IMR-90 (cell line): ENCODE results near the gene GGA3. TPM values are rescaled to one million over a fixed set of nuclear protein-coding genes. Genes with fewer than 3 reads are reported as not detected.
A peak's percentile ranks its signal among the peaks of the same experiment; 100 is the strongest.

Experiments used
- ATAC-seq: fragments of 200-7000 bp; cut with Tn5 transposase; 2 replicates; pipeline ENCODE4 v1.9.1; 2020; ENCODE audit warnings: low read depth, mild to moderate bottlenecking, moderate library complexity
- BruUV-seq: library from RNA; stranded (reverse); fragments of 400-500 nt; replicated peaks from 2 replicates; lab custom pipeline; 2021; lab: Mats Ljungman, UMichigan
- CTCF ChIA-PET: fragments of 300-600 bp; formaldehyde crosslinking; extraction: SDS; loops from one replicate; lab custom pipeline; 2021; ENCODE audit warnings: antibody characterized with exemption; lab: Yijun Ruan, JAX
- POLR2A ChIA-PET: fragments of 300-600 bp; sonication (Branson Sonifier 250); formaldehyde crosslinking; loops from one replicate; lab custom pipeline; 2022; ENCODE audit warnings: antibody characterized with exemption; ENCODE audit not compliant: unreplicated experiment; lab: Charles Lee
- DNase-seq: peaks from one replicate; pipeline ENCODE4 v3.0.0; 2013
- H2AFZ ChIP-seq: replicated peaks from 2 replicates; pipeline ENCODE3; 2013; ENCODE audit warnings: low read length, mild to moderate bottlenecking; ENCODE audit not compliant: poor library complexity
- H2AK5ac ChIP-seq: 2 replicates; pipeline ENCODE4 v1.6.1; 2013; ENCODE audit warnings: low read depth, low read length, inconsistent platforms
- H2AK9ac ChIP-seq: replicated peaks from 2 replicates; pipeline ENCODE3; 2013; ENCODE audit warnings: mild to moderate bottlenecking, low read depth, low read length, moderate library complexity; ENCODE audit not compliant: poor library complexity
- H2BK120ac ChIP-seq: 2 replicates; pipeline ENCODE4 v1.6.1; 2013; ENCODE audit warnings: low read depth, low read length, inconsistent platforms
- H2BK15ac ChIP-seq: 3 replicates; pipeline ENCODE4 v1.6.1; 2013; ENCODE audit warnings: low read depth, low read length, inconsistent platforms
- H2BK20ac ChIP-seq: 2 replicates; pipeline ENCODE4 v1.6.1; 2013; ENCODE audit warnings: low read depth, mild to moderate bottlenecking, inconsistent platforms, low read length, moderate library complexity
- H2BK5ac ChIP-seq: 2 replicates; pipeline ENCODE4 v1.6.1; 2013; ENCODE audit warnings: mild to moderate bottlenecking, low read depth, low read length, inconsistent platforms; ENCODE audit not compliant: poor library complexity, severe bottlenecking
- H3K14ac ChIP-seq: replicated peaks from 2 replicates; pipeline ENCODE4 v1.6.1; 2013; ENCODE audit warnings: low read depth, low read length, inconsistent platforms
- H3K18ac ChIP-seq: 2 replicates; pipeline ENCODE4 v1.6.1; 2013; ENCODE audit warnings: low read depth, low read length, control low read depth
- H3K23ac ChIP-seq: 2 replicates; pipeline ENCODE4 v1.6.1; 2013; ENCODE audit warnings: low read depth, low read length, inconsistent platforms
- H3K27ac ChIP-seq: 2 replicates; pipeline ENCODE4 v1.5.1; 2013; ENCODE audit warnings: mild to moderate bottlenecking, control low read depth, low read length; ENCODE audit not compliant: insufficient read depth
- H3K27me3 ChIP-seq: 2 replicates; pipeline ENCODE4 v1.6.1; 2013; ENCODE audit warnings: low read length; ENCODE audit not compliant: control insufficient read depth, insufficient read depth
- H3K36me3 ChIP-seq: 2 replicates; pipeline ENCODE4 v1.6.1; 2013; ENCODE audit warnings: low read length, mixed read lengths; ENCODE audit not compliant: control insufficient read depth, insufficient read depth
- H3K4ac ChIP-seq: 2 replicates; pipeline ENCODE4 v1.6.1; 2013; ENCODE audit warnings: low read depth, low read length, inconsistent platforms
- H3K4me1 ChIP-seq: 2 replicates; pipeline ENCODE4 v1.6.1; 2013; ENCODE audit warnings: low read length, mixed read lengths; ENCODE audit not compliant: control insufficient read depth, insufficient read depth
- H3K4me2 ChIP-seq: 2 replicates; pipeline ENCODE4 v1.6.1; 2013; ENCODE audit warnings: low read depth, mild to moderate bottlenecking, control low read depth, low read length, moderate library complexity
- H3K4me3 ChIP-seq: 2 replicates; pipeline ENCODE4 v1.5.1; 2013; ENCODE audit warnings: low read depth, mild to moderate bottlenecking, control low read depth, low read length, moderate library complexity; ENCODE audit not compliant: insufficient read depth
- H3K56ac ChIP-seq: 2 replicates; pipeline ENCODE4 v1.6.1; 2013; ENCODE audit warnings: low read length, inconsistent platforms; ENCODE audit not compliant: insufficient read depth; ENCODE audit errors: extremely low read depth
- H3K79me1 ChIP-seq, 2 experiments: 2 replicates each; pipeline ENCODE4 v1.6.1; 2013; ENCODE audit warnings: low read length in 2 of 2, inconsistent platforms in 1 of 2, low read depth in 1 of 2
- H3K9ac ChIP-seq: 2 replicates; pipeline ENCODE4 v1.6.1; 2013; ENCODE audit warnings: low read depth, low read length, control low read depth
- H3K9me1 ChIP-seq: 2 replicates; pipeline ENCODE4 v1.6.1; 2013; ENCODE audit warnings: low read length, inconsistent platforms; ENCODE audit not compliant: insufficient read depth
- H3K9me3 ChIP-seq: 2 replicates; pipeline ENCODE4 v1.6.1; 2013; ENCODE audit warnings: low read length; ENCODE audit not compliant: control insufficient read depth, insufficient read depth
- H4K20me1 ChIP-seq: 2 replicates; pipeline ENCODE4 v1.6.1; 2013; ENCODE audit warnings: low read length, inconsistent platforms; ENCODE audit not compliant: insufficient read depth
- H4K5ac ChIP-seq: 2 replicates; pipeline ENCODE4 v1.6.1; 2013; ENCODE audit warnings: mild to moderate bottlenecking, low read depth, low read length, control low read depth
- H4K8ac ChIP-seq, 2 experiments: 2 replicates each; pipeline ENCODE4 v1.6.1; 2013; ENCODE audit warnings: low read depth in 2 of 2, low read length in 2 of 2, control low read depth in 1 of 2, inconsistent platforms in 1 of 2
- H4K91ac ChIP-seq: 2 replicates; pipeline ENCODE4 v1.6.1; 2013; ENCODE audit warnings: low read depth, low read length, inconsistent platforms; ENCODE audit not compliant: insufficient read depth
- BHLHE40 ChIP-seq: fragments of 150-350 bp; IDR thresholded peaks from 2 replicates; pipeline ENCODE4 v1.6.1; 2016; ENCODE audit warnings: mild to moderate bottlenecking, low read depth, low read length
- CEBPB ChIP-seq: IDR thresholded peaks from 2 replicates; pipeline ENCODE4 v1.6.1; 2012; ENCODE audit warnings: low read depth, low read length, improper control_type of control experiment
- CHD1 ChIP-seq: IDR thresholded peaks from 2 replicates; pipeline ENCODE4 v1.6.1; 2012; ENCODE audit warnings: low read depth, low read length, improper control_type of control experiment
- FOS ChIP-seq: fragments of 150-350 bp; IDR thresholded peaks from 2 replicates; pipeline ENCODE4 v1.6.1; 2016; ENCODE audit warnings: low read depth, low read length
- MAFK ChIP-seq: IDR thresholded peaks from 2 replicates; pipeline ENCODE4 v1.6.1; 2012; ENCODE audit warnings: low read depth, low read length, improper control_type of control experiment
- MAZ ChIP-seq: IDR thresholded peaks from 2 replicates; pipeline ENCODE4 v1.6.1; 2012; ENCODE audit warnings: low read depth, mild to moderate bottlenecking, low read length, improper control_type of control experiment, moderate library complexity, borderline replicate concordance
- MXI1 ChIP-seq: IDR thresholded peaks from 2 replicates; pipeline ENCODE4 v1.6.1; 2012; ENCODE audit warnings: low read depth, mild to moderate bottlenecking, low read length, moderate library complexity, borderline replicate concordance
- NFE2L2 ChIP-seq: fragments of 150-350 bp; IDR thresholded peaks from 2 replicates; pipeline ENCODE4 v1.6.1; 2016; ENCODE audit warnings: low read depth, mild to moderate bottlenecking, low read length
- POLR2A ChIP-seq: IDR thresholded peaks from 2 replicates; pipeline ENCODE4 v1.6.1; 2012; ENCODE audit warnings: mild to moderate bottlenecking, low read depth, low read length
- RAD21 ChIP-seq: IDR thresholded peaks from 2 replicates; pipeline ENCODE4 v1.6.1; 2012; ENCODE audit warnings: low read length, improper control_type of control experiment
- RCOR1 ChIP-seq: IDR thresholded peaks from 2 replicates; pipeline ENCODE4 v1.6.1; 2012; ENCODE audit warnings: mild to moderate bottlenecking, low read length, improper control_type of control experiment; ENCODE audit not compliant: insufficient replicate concordance
- RFX5 ChIP-seq: IDR thresholded peaks from 2 replicates; pipeline ENCODE4 v1.8.0; 2012; ENCODE audit warnings: low read depth, mild to moderate bottlenecking, low read length, moderate library complexity
- SMC3 ChIP-seq: fragments of 150-350 bp; IDR thresholded peaks from 2 replicates; pipeline ENCODE4 v1.6.1; 2016; ENCODE audit warnings: low read depth, mild to moderate bottlenecking, antibody characterized with exemption, low read length, moderate library complexity
- WGBS, 2 experiments: methylation state at CpG; one replicate each; pipeline versions ENCODE4 v1.1.5 to v1.1.7; 2013; ENCODE audit warnings: missing lambda C conversion rate in 2 of 2; ENCODE audit not compliant: insufficient read length in 1 of 2; ENCODE audit errors: extremely low coverage in 2 of 2; 5-methylcytosine and 5-hydroxymethylcytosine counted together
- dilution Hi-C: fragments of 300-500 bp; cut with HindIII; formaldehyde crosslinking; loops from one replicate; pipeline ENCODE4 v1.14.3; 2018; ENCODE audit warnings: low sequenced_read_pairs; ENCODE audit not compliant: unreplicated experiment
- in situ Hi-C: fragments of 300-500 bp; cut with MboI; formaldehyde crosslinking; loops from 3 replicates; pipeline ENCODE4 v1.14.3; 2019; ENCODE audit warnings: low sequenced_read_pairs, inconsistent platforms, mixed read lengths
- intact Hi-C: fragments of 100-400 bp; cut with micrococcal nuclease; formaldehyde crosslinking; loops from 2 replicates; pipeline ENCODE4 v1.10.0; 2022
- polyA plus RNA-seq, 3 experiments: library from polyadenylated mRNA; depleted of rRNA; stranded (reverse); fragments of >200 nt; gene quantifications; 2 replicates each; pipeline ENCODE4 v1.2.3, GENCODE V29; 2012; ENCODE audit warnings: low replicate concordance in 1 of 3
- total RNA-seq: library from RNA; depleted of rRNA; stranded (reverse); fragments of >200 nt; gene quantifications from 2 replicates; pipeline ENCODE4 v1.2.3, GENCODE V29; 2012
- TF ChIP-seq, protein P1 (sequence below): fragments of 150-350 bp; IDR thresholded peaks from 2 replicates; pipeline ENCODE4 v1.6.1; 2017; ENCODE audit warnings: mild to moderate bottlenecking, antibody characterized with exemption, low read length, low read depth

Gene GGA3
- total and polyA plus RNA-seq, 2 of the 4 experiments (the other 2 are of a cell fraction): 15.1 to 35.2 TPM

DNA sequence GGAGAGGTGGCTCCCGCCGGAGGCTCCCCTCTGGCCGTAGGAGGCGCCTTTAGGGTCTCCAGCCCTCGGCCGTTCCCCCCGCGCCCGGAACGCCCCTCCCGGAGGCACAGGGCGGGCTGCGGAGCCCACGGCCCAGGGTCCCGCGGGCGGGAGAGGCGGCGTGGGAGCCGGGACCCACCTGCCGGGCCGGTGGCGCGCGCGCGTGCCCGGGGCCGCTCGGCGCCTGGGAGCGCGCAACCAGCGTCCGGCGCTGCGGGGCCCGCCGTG, 9.5 kb upstream of the GGA3 start, which contains the start of gene MIF4GD:
TSS of gene MIF4GD (minus strand) at position 266 of the 267 bp plus-strand sequence. CDS start 1,036 bp downstream, outside the sequence.
- Histone ChIP-seq H3K27me3 (no peaks in the 10 kb centered on the region), H2AK5ac (peak within 1 kb of the TSS; percentile 9; the same call in 1 of the 2 replicates), H3K4ac (peak within 1 kb of the TSS; percentile 28), H3K4me3 (peak within 1 kb of the TSS; percentile 81), H4K5ac (peak within 1 kb of the TSS; percentile 48), H3K14ac (0 out of 2 replicates have a peak within 1 kb of the TSS, but pooled peaks have one; percentile 7), H3K27ac (peak within 1 kb of the TSS; percentile 65; the same call in 1 of the 2 replicates), H3K18ac (no peak within 1 kb of the TSS), H2BK20ac (no peak within 1 kb of the TSS), H3K79me1 (peaks cover 4 to 11% of the 10 kb centered on the region in 2 experiments; a peak in 3 of 4 replicates), H4K20me1 (no peaks in the 10 kb centered on the region; the same call in none of the 2 replicates), H3K23ac (peak within 1 kb of the TSS; percentile 77), H3K9me3 (no peaks in the 10 kb centered on the region), H3K4me1 (peaks cover 14% of the 10 kb centered on the region), H3K36me3 (peaks cover 11% of the 10 kb centered on the region), H3K9me1 (0 out of 2 replicates have a peak, but pooled peaks cover 8% of the 10 kb centered on the region), H2AFZ (peak within 1 kb of the TSS; percentile 97), H2BK5ac (peak within 1 kb of the TSS; percentile 28), H2BK120ac (no peak within 1 kb of the TSS), H4K8ac (peak within 1 kb of the TSS; percentile 77 to 87), H2BK15ac (no peak within 1 kb of the TSS), H3K56ac (no peak within 1 kb of the TSS), H2AK9ac (peak within 1 kb of the TSS; percentile 93), H3K9ac (peak within 1 kb of the TSS; percentile 74), H3K4me2 (peak within 1 kb of the TSS; percentile 98), H4K91ac (peak within 1 kb of the TSS; percentile 49; the same call in 1 of the 2 replicates)
- TF ChIP-seq SMC3 (no peak), MAZ (no peak), MAFK (no peak), MXI1 (no peak; the same call in 1 of the 2 replicates), RAD21 (no peak), NFE2L2 (no peak), CHD1 (no peak), BHLHE40 (no peak), RCOR1 (no peak), CEBPB (no peak), POLR2A (no peak), RFX5 (no peak), FOS (no peak)
- TF ChIP-seq, protein P1, sequence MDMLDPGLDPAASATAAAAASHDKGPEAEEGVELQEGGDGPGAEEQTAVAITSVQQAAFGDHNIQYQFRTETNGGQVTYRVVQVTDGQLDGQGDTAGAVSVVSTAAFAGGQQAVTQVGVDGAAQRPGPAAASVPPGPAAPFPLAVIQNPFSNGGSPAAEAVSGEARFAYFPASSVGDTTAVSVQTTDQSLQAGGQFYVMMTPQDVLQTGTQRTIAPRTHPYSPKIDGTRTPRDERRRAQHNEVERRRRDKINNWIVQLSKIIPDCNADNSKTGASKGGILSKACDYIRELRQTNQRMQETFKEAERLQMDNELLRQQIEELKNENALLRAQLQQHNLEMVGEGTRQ: no peak
- ChIA-PET CTCF (interaction anchor here (0.6 to 3.2 kb wide), 14 partner anchors 9 to 140 kb away, joined by 3 to 18 read pairs (median 4); partner anchors contain the start of genes GGA3, MRPS7 and SLC25A19), POLR2A (interaction anchor here (1.0 kb wide), 1 partner anchor 9 kb away, joined by 4 read pairs; the partner anchor contains the start of genes GGA3 and MRPS7)
- DNase-seq (peak; percentile 54), ATAC-seq (no peak; the same call in 1 of the 2 replicates)
- in situ Hi-C loops: no loop called here
- BruUV-seq: no TSS peak
- intact Hi-C loops: loop anchor here (1.0 to 10.0 kb wide), 3 partner anchors 134 to 244 kb away; partner anchors contain the start of genes CASKIN2, GRB2 and TSEN54
- dilution Hi-C loops: no loop called here
- WGBS, 2 experiments: 0% methylated on average over 34 of the region's 39 CpGs; no CpG with 5 or more reads in 1 of the 2 experiments
